Left ventricle myocardium inferior (tissue), 1 donor: ENCODE measurements around the gene GRIN2D. TPM values are rescaled to one million over a fixed set of nuclear protein-coding genes. Genes with fewer than 3 reads are reported as not detected.

Source experiments
- DNase-seq: peaks from one replicate; pipeline ENCODE4 v3.0.0-alpha.2; 2020
- H3K27ac ChIP-seq: fragments of 200-600 bp; replicated peaks from 2 replicates; pipeline ENCODE4 v1.8.0; 2021
- H3K27me3 ChIP-seq: fragments of 200-600 bp; 2 replicates; pipeline ENCODE4 v1.8.0; 2021; ENCODE audit warnings: low read depth
- H3K36me3 ChIP-seq: fragments of 200-600 bp; 2 replicates; pipeline ENCODE4 v1.8.0; 2021
- H3K4me1 ChIP-seq: fragments of 200-600 bp; 2 replicates; pipeline ENCODE4 v1.8.0; 2021
- H3K4me3 ChIP-seq: fragments of 200-600 bp; 2 replicates; pipeline ENCODE4 v1.8.0; 2021; ENCODE audit warnings: mild to moderate bottlenecking, moderate library complexity
- H3K9me3 ChIP-seq: fragments of 200-600 bp; replicated peaks from 2 replicates; pipeline ENCODE4 v1.8.0; 2021
- intact Hi-C: fragments of 100-400 bp; cut with micrococcal nuclease; formaldehyde crosslinking; loops from one replicate; pipeline ENCODE4 v1.11.0; 2022
- total RNA-seq: library from RNA; stranded (reverse); fragmentation: NEBNext Ultra II Directional; extraction: Animal tissue kit (Norgen Biotek cat#: 25700); gene quantifications from one replicate; pipeline ENCODE4 v1.2.1, GENCODE V29; 2021
- TF ChIP-seq, protein P1 (sequence below): fragments of 200-600 bp; IDR thresholded peaks from 2 replicates; pipeline ENCODE4 v1.8.0; 2021; ENCODE audit warnings: antibody characterized with exemption, mild to moderate bottlenecking, borderline replicate concordance
- donor health status: DM: no; HTN: yes; CAD: no; lungs with severe emphysema.

Gene GRIN2D
- total RNA-seq, 1 donor from 2014 or later: 0.30 TPM

DNA sequence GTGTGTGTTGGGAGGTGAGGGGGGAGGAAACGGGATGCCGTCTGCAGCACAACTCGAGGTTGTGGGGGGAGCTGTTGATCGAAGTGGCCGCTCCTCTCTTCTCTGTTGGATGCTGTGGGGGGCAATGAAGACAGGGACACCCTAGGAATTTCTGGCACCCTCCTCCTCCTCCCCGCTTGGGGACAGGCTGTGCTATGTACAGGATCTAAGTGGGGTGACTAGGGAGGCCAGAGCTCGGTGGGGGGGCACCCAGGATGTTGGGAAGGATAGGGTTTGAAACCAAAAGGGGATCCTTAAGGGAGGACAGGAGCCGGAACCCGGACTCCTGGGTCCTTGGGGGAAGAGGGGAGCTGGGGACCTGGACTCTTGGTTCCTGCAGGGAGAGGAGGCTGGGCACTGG is 2.0 kb downstream of the GRIN2D start:
- Histone ChIP-seq H3K27ac (no peak overlapping the region), H3K27me3 (peaks cover 64% of the 10 kb centered on the region), H3K36me3 (no peaks in the 10 kb centered on the region), H3K4me3 (no peak overlapping the region), H3K9me3 (no peaks in the 10 kb centered on the region), H3K4me1 (peaks cover 39% of the 10 kb centered on the region)
- no peak for DNase-seq
- TF ChIP-seq, protein P1, sequence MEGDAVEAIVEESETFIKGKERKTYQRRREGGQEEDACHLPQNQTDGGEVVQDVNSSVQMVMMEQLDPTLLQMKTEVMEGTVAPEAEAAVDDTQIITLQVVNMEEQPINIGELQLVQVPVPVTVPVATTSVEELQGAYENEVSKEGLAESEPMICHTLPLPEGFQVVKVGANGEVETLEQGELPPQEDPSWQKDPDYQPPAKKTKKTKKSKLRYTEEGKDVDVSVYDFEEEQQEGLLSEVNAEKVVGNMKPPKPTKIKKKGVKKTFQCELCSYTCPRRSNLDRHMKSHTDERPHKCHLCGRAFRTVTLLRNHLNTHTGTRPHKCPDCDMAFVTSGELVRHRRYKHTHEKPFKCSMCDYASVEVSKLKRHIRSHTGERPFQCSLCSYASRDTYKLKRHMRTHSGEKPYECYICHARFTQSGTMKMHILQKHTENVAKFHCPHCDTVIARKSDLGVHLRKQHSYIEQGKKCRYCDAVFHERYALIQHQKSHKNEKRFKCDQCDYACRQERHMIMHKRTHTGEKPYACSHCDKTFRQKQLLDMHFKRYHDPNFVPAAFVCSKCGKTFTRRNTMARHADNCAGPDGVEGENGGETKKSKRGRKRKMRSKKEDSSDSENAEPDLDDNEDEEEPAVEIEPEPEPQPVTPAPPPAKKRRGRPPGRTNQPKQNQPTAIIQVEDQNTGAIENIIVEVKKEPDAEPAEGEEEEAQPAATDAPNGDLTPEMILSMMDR: no peak
- intact Hi-C loops: no loop called here

DNA sequence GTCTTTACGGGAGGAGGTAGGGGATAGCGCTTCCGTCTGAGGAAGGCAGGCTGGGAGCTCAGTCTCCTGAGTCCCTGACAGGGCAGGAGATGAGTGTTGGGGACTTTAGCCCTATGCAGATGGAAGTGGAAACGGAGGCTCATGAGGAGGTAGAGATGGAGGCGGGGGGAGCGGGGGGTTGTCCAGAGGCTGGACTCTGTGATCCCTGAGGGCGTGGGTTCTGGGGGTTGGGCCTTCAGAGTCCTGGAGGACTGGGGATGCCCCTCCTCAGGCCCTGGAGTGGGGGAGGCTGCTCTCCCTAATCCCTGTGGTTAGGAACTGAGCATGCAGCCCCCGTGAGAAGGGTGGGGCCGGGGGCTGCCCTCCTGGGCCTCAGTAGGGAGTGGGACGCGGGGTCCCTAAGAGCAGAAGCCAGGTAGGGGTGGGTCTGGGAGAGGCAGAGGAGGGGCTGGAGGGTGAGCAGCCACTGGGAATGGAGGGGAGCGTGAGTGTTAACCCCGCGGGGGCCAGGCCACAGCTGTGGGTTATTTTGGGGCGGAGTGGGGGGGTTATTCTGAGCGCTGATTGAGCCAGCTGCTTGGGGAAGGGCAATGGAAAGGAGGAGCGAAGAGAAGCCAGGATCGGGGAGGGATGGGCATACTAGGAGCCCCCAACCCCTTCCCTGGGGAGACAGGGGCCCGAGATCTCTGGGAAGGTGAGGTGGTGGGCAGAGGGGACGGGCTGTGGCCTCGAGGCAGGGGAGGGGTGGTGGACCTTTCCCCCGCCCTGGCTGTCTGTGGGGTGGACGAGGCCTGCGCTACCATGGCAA is 2.8 kb downstream of the GRIN2D start:
- intact Hi-C loops: no loop called here
- Histone ChIP-seq H3K4me3 (no peak overlapping the region), H3K27me3 (peaks cover 64% of the 10 kb centered on the region), H3K36me3 (no peaks in the 10 kb centered on the region), H3K4me1 (peaks cover 32% of the 10 kb centered on the region), H3K27ac (no peak overlapping the region), H3K9me3 (no peaks in the 10 kb centered on the region)
- TF ChIP-seq, protein P1: no peak
- DNase-seq: no peak

DNA sequence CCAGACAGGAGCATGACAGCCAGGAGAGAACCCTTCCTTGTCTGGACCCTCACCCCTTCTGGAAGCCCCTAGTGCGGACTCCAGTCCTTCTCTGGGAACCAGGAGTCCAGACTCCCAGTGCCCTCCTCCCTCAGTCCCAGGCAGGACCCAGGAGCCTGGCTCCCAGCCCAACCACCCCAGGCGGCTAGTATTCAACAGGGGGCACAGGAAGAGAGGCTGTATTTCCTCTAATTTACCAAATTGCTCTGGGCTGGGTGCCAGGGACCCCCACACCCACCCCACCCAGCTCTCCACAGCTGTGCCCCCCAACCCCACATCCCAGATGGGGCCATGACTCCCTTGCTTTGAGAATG is 3.3 kb downstream of the GRIN2D start:
- intact Hi-C loops: no loop called here
- H3K27me3 ChIP-seq: peaks cover 61% of the 10 kb centered on the region

DNA sequence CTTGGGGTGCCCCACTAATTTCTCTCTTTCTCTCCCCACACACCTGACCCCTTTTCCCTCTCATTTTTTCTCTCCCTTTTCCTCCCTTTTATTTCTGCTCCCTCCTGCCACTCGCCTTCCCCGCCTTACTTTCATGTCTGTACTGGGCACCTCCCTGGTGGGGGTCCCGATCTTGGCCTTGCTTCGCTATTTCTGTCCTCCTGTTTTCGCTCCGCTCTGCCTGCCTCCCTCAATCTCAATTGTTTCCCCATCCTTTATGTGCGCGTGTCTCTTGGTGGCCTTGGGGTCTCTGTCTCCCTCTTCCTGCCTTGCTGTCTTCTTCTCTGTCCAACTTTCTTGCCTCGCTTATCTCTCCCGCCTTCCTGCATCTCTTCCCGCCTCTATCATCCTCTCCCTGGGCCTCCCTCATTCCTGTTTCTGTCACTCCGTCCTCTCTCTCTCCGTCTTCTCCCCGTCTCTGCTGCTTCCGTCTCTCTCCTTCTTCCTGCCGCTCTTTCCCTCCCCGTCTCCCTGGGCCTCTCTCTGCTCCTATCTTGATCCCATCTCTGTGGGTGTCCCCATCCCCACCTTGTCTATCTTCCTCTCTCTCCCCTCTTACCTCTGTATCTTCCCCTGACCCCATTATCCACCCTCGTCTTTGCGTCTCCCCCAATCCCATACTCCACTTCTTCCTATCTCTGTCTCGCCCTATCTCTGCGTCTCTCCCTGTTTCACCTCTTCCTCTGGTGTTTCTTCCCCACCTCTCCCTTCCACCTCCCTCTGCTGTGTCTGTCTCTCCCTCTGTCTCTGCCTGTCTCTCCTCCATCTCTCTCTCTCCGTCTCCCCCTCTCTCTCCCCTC is 4.0 kb downstream of the GRIN2D start:
- intact Hi-C loops: no loop called here

More for the DNA sequence above, 3.3 kb downstream of the GRIN2D start:
- Histone ChIP-seq H3K36me3 (no peaks in the 10 kb centered on the region), H3K4me1 (peaks cover 31% of the 10 kb centered on the region), H3K4me3 (peak overlapping the region; percentile 57), H3K9me3 (no peaks in the 10 kb centered on the region), H3K27ac (no peak overlapping the region)
- DNase-seq: no peak
- TF ChIP-seq, protein P1: no peak

DNA sequence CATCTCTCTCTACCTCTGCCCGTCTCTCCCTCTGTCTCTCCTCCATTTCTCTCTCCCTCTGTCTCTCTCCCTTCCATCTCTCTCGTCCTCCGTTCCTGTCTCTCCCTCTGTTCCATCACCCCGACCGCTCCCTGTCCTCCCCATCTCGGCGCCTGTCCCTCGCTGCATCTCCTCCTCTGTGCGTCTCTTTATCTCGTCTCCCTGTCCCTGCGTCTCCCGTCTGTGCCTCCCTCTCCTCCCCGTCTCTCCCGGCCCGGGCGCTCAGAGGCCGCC is 4.6 kb downstream of the GRIN2D start:
- H3K27ac ChIP-seq: peak overlapping the region; percentile 58
- DNase-seq: no peak
- no peaks in the 10 kb centered on the region for H3K36me3 ChIP-seq
- TF ChIP-seq, protein P1: no peak
- peak overlapping the region; percentile 57 for H3K4me3 ChIP-seq
- H3K4me1 ChIP-seq: peaks cover 31% of the 10 kb centered on the region
- intact Hi-C loops: no loop called here
- no peaks in the 10 kb centered on the region for H3K9me3 ChIP-seq
- H3K27me3 ChIP-seq: peaks cover 52% of the 10 kb centered on the region

More for the DNA sequence above, 4.0 kb downstream of the GRIN2D start:
- H3K27me3 ChIP-seq: peaks cover 57% of the 10 kb centered on the region
- peaks cover 31% of the 10 kb centered on the region for H3K4me1 ChIP-seq
- no peak for DNase-seq
- TF ChIP-seq, protein P1: no peak
- no peaks in the 10 kb centered on the region for H3K36me3 ChIP-seq
- peak overlapping the region; percentile 57 for H3K4me3 ChIP-seq
- no peaks in the 10 kb centered on the region for H3K9me3 ChIP-seq
- H3K27ac ChIP-seq: peak overlapping the region; percentile 58
